Breast epithelium (tissue), 4 donors: ENCODE results near the gene PURA. TPM values are rescaled to one million over a fixed set of nuclear protein-coding genes. Genes with fewer than 3 reads are reported as not detected.

Experiments
- DNase-seq, 2 donors: peaks; one replicate each; pipeline ENCODE4 v3.0.0-alpha.2; 2019; ENCODE audit warnings: low spot score in 2 of 2
- H3K27ac ChIP-seq, 2 donors: fragments of 200-600 bp; sonication (generic) in 1 of 2; one replicate each; pipeline ENCODE4 v1.5.1; 2016 to 2019; ENCODE audit warnings: mild to moderate bottlenecking in 1 of 2
- H3K27me3 ChIP-seq, 2 donors: fragments of 200-600 bp; sonication (generic) in 1 of 2; one replicate each; pipeline versions ENCODE4 v1.5.1 to v1.6.0; 2017 to 2019; ENCODE audit warnings: control low read depth in 1 of 2, mild to moderate bottlenecking in 1 of 2
- H3K36me3 ChIP-seq: fragments of 200-600 bp; one replicate; pipeline ENCODE4 v1.5.1; 2019
- H3K4me1 ChIP-seq, 2 donors: fragments of 200-600 bp; sonication (generic); one replicate each; pipeline ENCODE4 v1.5.1; 2016 to 2019; ENCODE audit warnings: control low read depth in 1 of 2
- H3K4me3 ChIP-seq, 3 donors: fragments of 200-600 bp; sonication (generic); 1 replicate in 2 of 3; 2 replicates in 1 of 3; pipeline ENCODE4 v1.5.1; 2016 to 2019; ENCODE audit warnings: mild to moderate bottlenecking in 3 of 3, moderate library complexity in 2 of 3
- H3K9me3 ChIP-seq, 2 donors: fragments of 200-600 bp; sonication (generic) in 1 of 2; one replicate each; pipeline ENCODE4 v1.5.1; 2016 to 2019; ENCODE audit warnings: control low read depth in 1 of 2
- CTCF ChIP-seq, 3 donors: fragments of 450-650 bp; IDR thresholded peaks; one replicate each; pipeline ENCODE4 v1.5.1; 2016 to 2017; ENCODE audit warnings: antibody characterized with exemption in 3 of 3, mild to moderate bottlenecking in 3 of 3, moderate library complexity in 3 of 3
- POLR2A ChIP-seq: fragments of 450-650 bp; IDR thresholded peaks from one replicate; pipeline ENCODE4 v1.6.1; 2016; ENCODE audit warnings: antibody characterized with exemption, mild to moderate bottlenecking, moderate library complexity
- POLR2AphosphoS5 ChIP-seq, 3 donors: sonication (generic); formaldehyde crosslinking; IDR thresholded peaks; one replicate each; pipeline ENCODE4 v1.6.1; 2017; ENCODE audit warnings: antibody characterized with exemption in 3 of 3
- intact Hi-C: fragments of 100-400 bp; cut with DNase I; formaldehyde crosslinking; loops from one replicate; pipeline ENCODE4 v1.15.1; 2023; ENCODE audit warnings: low total_unique reads
- total RNA-seq, 3 donors: library from RNA; depleted of rRNA; stranded (reverse); fragments of >200 nt; gene quantifications; one replicate each; pipeline ENCODE4 v1.1.0, GENCODE V29; 2016

Gene PURA
- total RNA-seq, 3 donors from 2014 or later: 27.9 to 33.8 (median 30.1) TPM

- Histone ChIP-seq H3K4me1 (no peaks in the 10 kb centered on the region), H3K4me3 (no peak overlapping the region), H3K9me3 (no peaks in the 10 kb centered on the region), H3K27ac (no peak overlapping the region), H3K36me3 (no peaks in the 10 kb centered on the region), H3K27me3 (no peaks in the 10 kb centered on the region)
- intact Hi-C loops: no loop called here
- no peak for DNase-seq
- TF ChIP-seq POLR2A: no peak
- no peak for TF ChIP-seq CTCF (IDR thresholded peaks at IDR 0.05)
- TF ChIP-seq POLR2AphosphoS5 (IDR thresholded peaks at IDR 0.05): no peak
Measured at GRCh38 chr5:140172483-140172882, 58.6 kb downstream of the PURA start.

GRCh38 chr5:140174014-140174413 lies 60.1 kb downstream of the PURA start:
- Histone ChIP-seq H3K4me1 (no peaks in the 10 kb centered on the region), H3K36me3 (no peaks in the 10 kb centered on the region), H3K4me3 (no peak overlapping the region), H3K27me3 (no peaks in the 10 kb centered on the region), H3K27ac (peak overlapping the region in 1 of 2 donors; percentile 100), H3K9me3 (no peaks in the 10 kb centered on the region)
- TF ChIP-seq POLR2A (no peak), POLR2AphosphoS5 (IDR thresholded peaks at IDR 0.05) (no peak), CTCF (IDR thresholded peaks at IDR 0.05) (no peak)
- no peak for DNase-seq
- intact Hi-C loops: no loop called here

DNA sequence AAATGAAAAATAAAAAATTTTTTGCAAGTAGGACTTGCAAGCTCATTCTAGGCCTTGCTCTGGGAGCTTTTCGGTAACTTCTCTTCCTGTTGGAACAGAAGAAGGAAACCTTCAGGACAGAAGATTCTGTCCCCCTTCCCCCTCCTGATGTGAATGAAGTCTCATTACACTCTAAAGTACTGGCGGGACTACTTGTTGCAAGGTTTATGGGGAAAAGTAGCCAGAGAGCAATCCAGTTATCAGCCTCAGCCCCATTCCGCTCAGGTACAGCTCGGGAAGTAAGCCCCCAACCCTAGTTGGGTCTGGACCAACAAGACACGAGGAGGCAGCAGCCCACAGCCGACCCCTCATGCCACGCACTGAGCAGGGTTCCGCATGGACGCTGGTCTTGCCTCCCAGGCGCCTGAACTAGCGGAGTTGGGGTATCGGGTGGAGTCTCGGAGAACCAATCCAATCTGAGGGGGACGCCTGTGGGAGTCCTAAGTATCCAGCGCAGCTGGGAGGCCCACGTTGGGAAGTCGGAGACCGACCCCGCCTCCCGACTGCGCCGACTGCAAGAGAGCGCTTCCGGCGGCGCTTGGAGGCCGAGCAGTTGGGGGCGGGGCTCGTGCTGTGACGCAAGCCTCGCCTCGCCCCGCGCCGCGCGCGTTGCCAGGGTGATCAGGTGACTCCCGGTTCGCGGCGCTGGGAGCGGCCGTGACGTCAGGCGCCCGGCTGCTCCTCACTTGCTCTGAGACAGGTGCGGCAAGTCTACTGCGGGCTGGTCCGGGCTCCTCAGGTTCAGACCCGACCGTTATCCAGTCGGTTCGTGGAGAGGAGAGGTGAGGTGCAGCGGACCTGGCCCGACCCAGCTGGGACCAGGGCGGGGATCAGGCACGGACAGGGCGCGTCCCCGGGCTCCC lies 60.8 kb downstream of the PURA start, which contains the start of gene CYSTM1:
Gene CYSTM1 (plus strand): TSS at position 724 of the 902 bp plus-strand sequence. CDS start 19,278 bp downstream, outside the sequence.
- no peaks in the 10 kb centered on the region for H3K4me1 ChIP-seq
- peak within 1 kb of the TSS; percentile 98 to 100 for H3K27ac ChIP-seq
- H3K9me3 ChIP-seq: no peaks in the 10 kb centered on the region
- intact Hi-C loops: no loop called here
- no peaks in the 10 kb centered on the region for H3K27me3 ChIP-seq
- peak within 1 kb of the TSS; percentile 84 to 99 (median 95) for H3K4me3 ChIP-seq
- DNase-seq: peak; percentile 95 to 96
- no peaks in the 10 kb centered on the region for H3K36me3 ChIP-seq
- no peak for TF ChIP-seq POLR2A
- TF ChIP-seq CTCF (IDR thresholded peaks at IDR 0.05): no peak
- TF ChIP-seq POLR2AphosphoS5 (IDR thresholded peaks at IDR 0.05): peak; percentile 70 to 93 (median 87)

Other genes starting within 250 kb of the PURA start
- gene NRG2, start 70.8 kb upstream of the PURA start, total RNA-seq: 10 to 100 TPM in 1 of 3 donors, 1 to 10 TPM in 2; 5.9 to 16.5 (median 7.2) TPM
- 10 to 100 TPM; 19.0 to 23.1 (median 21.8) TPM for gene IGIP, start 11.8 kb downstream of the PURA start, total RNA-seq
- gene CYSTM1, start 61.1 kb downstream of the PURA start, total RNA-seq: 100 to 1,000 TPM in 1 of 3 donors, 10 to 100 TPM in 2; 56.5 to 108 (median 76.0) TPM
- 10 to 100 TPM; 72.2 to 93.4 (median 86.3) TPM for gene PFDN1, start 189.0 kb downstream of the PURA start, total RNA-seq
- 10 to 100 TPM in 2 of 3 donors, 1 to 10 TPM in 1; 4.3 to 22.9 (median 13.5) TPM for gene HBEGF, start 232.5 kb downstream of the PURA start, total RNA-seq
- gene SLC4A9, start 246.1 kb downstream of the PURA start, total RNA-seq: not detected